Smooth muscle cell (in vitro differentiated cells): ENCODE results near the gene UIMC1. TPM values are rescaled to one million over a fixed set of nuclear protein-coding genes. Genes with fewer than 3 reads are reported as not detected.

Experiments used
- DNase-seq: peaks from one replicate; lab custom pipeline; 2025; ENCODE audit not compliant: unreplicated experiment; lab: John Stamatoyannopoulos, UW
- H2AFZ ChIP-seq: fragments of 200-600 bp; sonication (generic); 2 replicates; pipeline ENCODE4 v1.6.0; 2016; ENCODE audit warnings: antibody characterized with exemption, low read depth, mild to moderate bottlenecking
- H3F3A ChIP-seq: fragments of 200-600 bp; sonication (generic); 2 replicates; pipeline ENCODE4 v1.6.0; 2017; ENCODE audit warnings: antibody characterized with exemption, low read depth
- H3K27ac ChIP-seq: fragments of 200-600 bp; sonication (generic); 2 replicates; pipeline ENCODE4 v1.5.1; 2016; ENCODE audit warnings: low read depth, mild to moderate bottlenecking
- H3K27me3 ChIP-seq: fragments of 200-600 bp; sonication (generic); 2 replicates; pipeline ENCODE4 v1.6.1; 2016; ENCODE audit warnings: low read depth, mild to moderate bottlenecking
- H3K36me3 ChIP-seq: fragments of 200-600 bp; sonication (generic); 2 replicates; pipeline ENCODE4 v1.5.1; 2016; ENCODE audit warnings: low read depth
- H3K4me1 ChIP-seq: fragments of 200-600 bp; sonication (generic); 2 replicates; pipeline ENCODE4 v1.5.1; 2016; ENCODE audit warnings: low read depth
- H3K4me2 ChIP-seq: fragments of 200-600 bp; sonication (generic); 2 replicates; pipeline ENCODE4 v1.6.0; 2016; ENCODE audit warnings: mild to moderate bottlenecking
- H3K4me3 ChIP-seq: fragments of 200-600 bp; sonication (generic); 2 replicates; pipeline ENCODE4 v1.5.1; 2016; ENCODE audit warnings: mild to moderate bottlenecking
- H3K79me2 ChIP-seq: fragments of 200-600 bp; sonication (generic); 2 replicates; pipeline ENCODE4 v1.6.0; 2016; ENCODE audit warnings: low read depth, mild to moderate bottlenecking
- H3K9ac ChIP-seq: fragments of 200-600 bp; sonication (generic); 2 replicates; pipeline ENCODE4 v1.6.0; 2016; ENCODE audit warnings: low read depth
- H3K9me3 ChIP-seq: fragments of 200-600 bp; sonication (generic); replicated peaks from 2 replicates; pipeline ENCODE4 v1.5.1; 2016; ENCODE audit warnings: low read depth
- H4K20me1 ChIP-seq: fragments of 200-600 bp; sonication (generic); 2 replicates; pipeline ENCODE4 v1.6.0; 2016; ENCODE audit warnings: low read depth
- WGBS: methylation state at CpG from one replicate; pipeline ENCODE4 v1.1.7; 2016; ENCODE audit warnings: low lambda C conversion rate; 5-methylcytosine and 5-hydroxymethylcytosine counted together
- polyA plus RNA-seq: library from polyadenylated mRNA; unstranded; fragments of >200 nt; fragmentation: Nextera tagmentation; extraction: Ambion mirVana; gene quantifications from 2 replicates; pipeline ENCODE4 v1.2.1, GENCODE V29; 2016
- total RNA-seq: library from RNA; depleted of rRNA; stranded (reverse); fragments of >200 nt; gene quantifications from 2 replicates; pipeline ENCODE4 v1.2.3, GENCODE V29; 2014
- TF ChIP-seq, protein P1 (sequence below): fragments of 200-600 bp; sonication (generic); IDR thresholded peaks from 2 replicates; pipeline ENCODE4 v1.5.1; 2017; ENCODE audit warnings: borderline replicate concordance, mild to moderate bottlenecking, antibody characterized with exemption; ENCODE audit not compliant: insufficient read depth, poor library complexity, severe bottlenecking

UIMC1 gene
- total and polyA plus RNA-seq, 2 experiments from 2014 or later, result 12.1 to 19.9 TPM

DNA sequence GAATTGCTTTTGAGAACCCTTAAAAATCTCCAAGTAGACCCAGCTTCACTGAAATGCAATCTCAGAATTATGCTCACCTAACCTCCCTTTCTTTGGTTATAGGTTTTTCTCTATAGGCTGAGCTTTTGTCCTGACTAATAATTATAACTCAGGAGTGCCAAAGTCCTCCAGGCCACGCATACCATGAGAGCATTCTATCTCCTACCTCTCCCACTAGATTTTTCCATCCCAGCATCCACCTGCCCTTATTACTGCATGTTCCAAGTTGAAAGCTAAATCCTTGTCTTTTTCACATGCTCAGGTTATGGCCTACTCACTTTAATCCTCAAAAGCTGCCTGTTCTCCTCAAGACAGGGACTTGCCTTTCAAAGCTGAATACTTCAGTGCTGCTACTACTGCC is 38.1 kb upstream of the UIMC1 start:
- Histone ChIP-seq H3K36me3 (no peaks in the 10 kb centered on the region), H3F3A (no peaks in the 10 kb centered on the region), H3K4me1 (no peaks in the 10 kb centered on the region), H3K4me2 (no peak overlapping the region), H4K20me1 (peaks cover 5% of the 10 kb centered on the region), H3K27me3 (no peaks in the 10 kb centered on the region), H3K9me3 (no peaks in the 10 kb centered on the region), H3K4me3 (no peak overlapping the region), H3K79me2 (no peaks in the 10 kb centered on the region), H3K27ac (no peak overlapping the region), H2AFZ (no peak overlapping the region), H3K9ac (no peak overlapping the region)
- no peak for DNase-seq
- 90% methylated on average over 1 of the region's 1 CpG for WGBS
- TF ChIP-seq, protein P1, sequence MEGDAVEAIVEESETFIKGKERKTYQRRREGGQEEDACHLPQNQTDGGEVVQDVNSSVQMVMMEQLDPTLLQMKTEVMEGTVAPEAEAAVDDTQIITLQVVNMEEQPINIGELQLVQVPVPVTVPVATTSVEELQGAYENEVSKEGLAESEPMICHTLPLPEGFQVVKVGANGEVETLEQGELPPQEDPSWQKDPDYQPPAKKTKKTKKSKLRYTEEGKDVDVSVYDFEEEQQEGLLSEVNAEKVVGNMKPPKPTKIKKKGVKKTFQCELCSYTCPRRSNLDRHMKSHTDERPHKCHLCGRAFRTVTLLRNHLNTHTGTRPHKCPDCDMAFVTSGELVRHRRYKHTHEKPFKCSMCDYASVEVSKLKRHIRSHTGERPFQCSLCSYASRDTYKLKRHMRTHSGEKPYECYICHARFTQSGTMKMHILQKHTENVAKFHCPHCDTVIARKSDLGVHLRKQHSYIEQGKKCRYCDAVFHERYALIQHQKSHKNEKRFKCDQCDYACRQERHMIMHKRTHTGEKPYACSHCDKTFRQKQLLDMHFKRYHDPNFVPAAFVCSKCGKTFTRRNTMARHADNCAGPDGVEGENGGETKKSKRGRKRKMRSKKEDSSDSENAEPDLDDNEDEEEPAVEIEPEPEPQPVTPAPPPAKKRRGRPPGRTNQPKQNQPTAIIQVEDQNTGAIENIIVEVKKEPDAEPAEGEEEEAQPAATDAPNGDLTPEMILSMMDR, result no peak

DNA sequence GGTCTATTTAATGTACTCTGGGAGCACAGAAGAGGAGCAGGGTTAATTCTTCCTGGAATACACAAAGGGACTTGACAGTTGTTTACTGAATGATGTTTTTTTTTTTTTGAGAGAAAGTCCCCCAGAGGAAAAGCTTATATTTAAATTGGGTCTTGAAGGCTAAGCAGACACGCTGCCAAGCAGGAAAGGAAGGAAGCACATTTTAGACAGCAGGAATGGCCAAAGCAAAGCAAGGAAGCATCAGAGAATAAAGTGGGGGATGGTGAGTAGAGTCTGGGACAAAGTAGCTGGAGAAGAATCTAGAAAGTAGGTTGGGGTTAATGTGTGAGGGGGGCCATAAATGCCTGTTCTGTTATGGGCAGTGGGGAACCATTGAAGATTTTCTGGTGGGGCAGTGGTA is 37.4 kb upstream of the UIMC1 start:
- H3K9ac ChIP-seq, result no peak overlapping the region
- TF ChIP-seq, protein P1, result no peak
- H3K27me3 ChIP-seq, result no peaks in the 10 kb centered on the region
- no peak for DNase-seq
- H2AFZ ChIP-seq, result no peak overlapping the region
- H4K20me1 ChIP-seq, result peaks cover 12% of the 10 kb centered on the region
- H3K79me2 ChIP-seq, result no peaks in the 10 kb centered on the region
- no peak overlapping the region for H3K4me2 ChIP-seq
- H3K4me3 ChIP-seq, result no peak overlapping the region
- no peaks in the 10 kb centered on the region for H3K36me3 ChIP-seq
- no peaks in the 10 kb centered on the region for H3K9me3 ChIP-seq
- no peaks in the 10 kb centered on the region for H3F3A ChIP-seq
- 100% methylated on average over 1 of the region's 1 CpG for WGBS
- H3K4me1 ChIP-seq, result no peaks in the 10 kb centered on the region
- H3K27ac ChIP-seq, result no peak overlapping the region

DNA sequence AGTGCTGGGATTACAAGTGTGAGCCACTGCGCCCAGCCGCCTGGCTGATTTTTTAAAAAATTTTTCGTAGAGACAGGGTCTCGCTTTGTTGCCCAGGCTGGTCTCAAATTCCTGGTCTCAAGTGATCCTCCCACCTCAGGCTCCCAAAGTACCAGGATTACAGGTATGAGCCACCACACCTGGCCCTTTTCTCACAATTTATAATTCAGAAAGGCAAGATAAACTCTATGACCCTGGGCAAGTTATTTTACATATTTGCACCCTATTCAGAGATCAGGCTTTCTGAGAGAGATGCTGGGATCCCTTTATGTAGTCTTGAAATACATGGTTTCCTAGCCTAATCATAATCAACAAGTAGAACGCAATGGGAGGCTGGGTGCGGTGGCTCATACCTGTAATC is 36.5 kb upstream of the UIMC1 start:
- no peaks in the 10 kb centered on the region for H3K79me2 ChIP-seq
- H3K27ac ChIP-seq, result no peak overlapping the region
- no peaks in the 10 kb centered on the region for H3K27me3 ChIP-seq
- no peak for DNase-seq
- H3K9me3 ChIP-seq, result no peaks in the 10 kb centered on the region
- no peaks in the 10 kb centered on the region for H3K4me1 ChIP-seq
- H3K36me3 ChIP-seq, result no peaks in the 10 kb centered on the region
- H2AFZ ChIP-seq, result no peak overlapping the region
- H3F3A ChIP-seq, result no peaks in the 10 kb centered on the region
- no peak overlapping the region for H3K9ac ChIP-seq
- peaks cover 20% of the 10 kb centered on the region for H4K20me1 ChIP-seq
- H3K4me2 ChIP-seq, result no peak overlapping the region
- H3K4me3 ChIP-seq, result no peak overlapping the region
- TF ChIP-seq, protein P1, result no peak
- 98% methylated on average over 6 of the region's 6 CpGs for WGBS

DNA sequence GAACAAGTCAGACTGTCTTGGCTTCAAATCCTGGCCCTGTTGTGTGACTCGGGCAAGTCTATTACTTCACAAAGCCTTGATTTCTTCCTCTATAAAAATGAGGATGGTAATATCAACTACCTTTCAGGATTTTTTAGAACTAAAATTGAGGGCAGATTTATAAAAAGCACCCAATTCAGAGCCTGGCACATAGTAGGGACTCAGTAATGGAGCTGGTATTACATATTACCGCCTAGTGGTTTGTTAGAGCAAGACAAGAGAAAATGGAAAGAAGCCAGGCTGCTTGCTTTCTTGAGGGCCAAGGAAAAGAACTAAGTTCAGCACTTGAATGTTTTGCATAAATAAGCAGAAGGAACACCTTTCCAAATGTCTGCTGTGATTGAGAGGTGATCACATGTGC is 35.4 kb upstream of the UIMC1 start:
- H2AFZ ChIP-seq, result no peak overlapping the region
- H3K27me3 ChIP-seq, result no peaks in the 10 kb centered on the region
- no peaks in the 10 kb centered on the region for H3K79me2 ChIP-seq
- no peak overlapping the region for H3K4me2 ChIP-seq
- WGBS, result 94% methylated on average over 2 of the region's 2 CpGs
- no peaks in the 10 kb centered on the region for H3F3A ChIP-seq
- peaks cover 32% of the 10 kb centered on the region for H4K20me1 ChIP-seq
- H3K36me3 ChIP-seq, result no peaks in the 10 kb centered on the region
- no peak overlapping the region for H3K9ac ChIP-seq
- no peaks in the 10 kb centered on the region for H3K9me3 ChIP-seq
- no peak for DNase-seq
- H3K27ac ChIP-seq, result no peak overlapping the region
- H3K4me3 ChIP-seq, result no peak overlapping the region
- TF ChIP-seq, protein P1, result no peak
- no peaks in the 10 kb centered on the region for H3K4me1 ChIP-seq
